GM21528 (cell line): Measurements from ENCODE around the gene TMEM272.
"Not testable (repeated sequence)": the region's sequence is repeated elsewhere in the genome, so short reads cannot be mapped to it uniquely, and the experiment has no call there.

Experiments
- ATAC-seq: cut with Tn5 transposase; IDR thresholded peaks from one replicate; pipeline ENCODE4 v1.9.1; 2021; ENCODE audit warnings: mild to moderate bottlenecking, moderate library complexity; ENCODE audit not compliant: unreplicated experiment, low FRiP score

The TMEM272 gene

GRCh38 chr13:51826606-51827005, 18.4 kb downstream of the TMEM272 start:
- no peak for ATAC-seq

- no peak for ATAC-seq
Observed at GRCh38 chr13:51825681-51826254, 19.2 kb downstream of the TMEM272 start.

GRCh38 chr13:51825165-51825592, 19.8 kb downstream of the TMEM272 start:
- ATAC-seq: no peak

- ATAC-seq: not testable (repeated sequence)
Observed at GRCh38 chr13:51824712-51825111, 20.3 kb downstream of the TMEM272 start.

- no peak for ATAC-seq
Observed at GRCh38 chr13:51823863-51824262, 21.1 kb downstream of the TMEM272 start.

- ATAC-seq: no peak
Observed at GRCh38 chr13:51823359-51823758, 21.6 kb downstream of the TMEM272 start.

GRCh38 chr13:51822106-51822815, 22.7 kb downstream of the TMEM272 start:
- ATAC-seq: no peak

- ATAC-seq: no peak
Observed at GRCh38 chr13:51821606-51822005, 23.4 kb downstream of the TMEM272 start.

GRCh38 chr13:51820016-51820597, 24.9 kb downstream of the TMEM272 start:
- no peak for ATAC-seq

GRCh38 chr13:51819544-51819943, 25.4 kb downstream of the TMEM272 start:
- ATAC-seq: no peak

- ATAC-seq: no peak
Observed at GRCh38 chr13:51818781-51819511, 26.0 kb downstream of the TMEM272 start.

GRCh38 chr13:51818276-51818675, 26.7 kb downstream of the TMEM272 start:
- no peak for ATAC-seq

GRCh38 chr13:51817717-51818116, 27.3 kb downstream of the TMEM272 start:
- no peak for ATAC-seq

- no peak for ATAC-seq
Observed at GRCh38 chr13:51816604-51817249, 28.2 kb downstream of the TMEM272 start.

- no peak for ATAC-seq
Observed at GRCh38 chr13:51815848-51816247, 29.1 kb downstream of the TMEM272 start.

GRCh38 chr13:51814825-51815650, 29.9 kb downstream of the TMEM272 start:
- ATAC-seq: peak; percentile 78

- no peak for ATAC-seq
Observed at GRCh38 chr13:51814071-51814470, 30.9 kb downstream of the TMEM272 start.

GRCh38 chr13:51811920-51812451, 33.0 kb downstream of the TMEM272 start:
- no peak for ATAC-seq

GRCh38 chr13:51811046-51811445, 33.9 kb downstream of the TMEM272 start:
- ATAC-seq: no peak

GRCh38 chr13:51808811-51809210, 36.2 kb downstream of the TMEM272 start:
- ATAC-seq: no peak
